Loucy (cell line): ENCODE measurements around the gene HOXD8.

ENCODE experiments used
- EZH2phosphoT487 ChIP-seq: fragments of 200-600 bp; IDR thresholded peaks from 2 replicates; pipeline ENCODE4 v1.6.1; 2018; ENCODE audit warnings: antibody characterized with exemption, mild to moderate bottlenecking, moderate library complexity, borderline replicate concordance
- TF ChIP-seq, protein P1 (sequence below): fragments of 200-600 bp; sonication (generic); conservative IDR thresholded peaks from 2 replicates; pipeline ENCODE4 v1.5.1; 2014; ENCODE audit warnings: mild to moderate bottlenecking, antibody characterized with exemption, low read length

GRCh38 chr2:176173567-176174381 is 44.3 kb downstream of the HOXD8 start:
- TF ChIP-seq, protein P1, sequence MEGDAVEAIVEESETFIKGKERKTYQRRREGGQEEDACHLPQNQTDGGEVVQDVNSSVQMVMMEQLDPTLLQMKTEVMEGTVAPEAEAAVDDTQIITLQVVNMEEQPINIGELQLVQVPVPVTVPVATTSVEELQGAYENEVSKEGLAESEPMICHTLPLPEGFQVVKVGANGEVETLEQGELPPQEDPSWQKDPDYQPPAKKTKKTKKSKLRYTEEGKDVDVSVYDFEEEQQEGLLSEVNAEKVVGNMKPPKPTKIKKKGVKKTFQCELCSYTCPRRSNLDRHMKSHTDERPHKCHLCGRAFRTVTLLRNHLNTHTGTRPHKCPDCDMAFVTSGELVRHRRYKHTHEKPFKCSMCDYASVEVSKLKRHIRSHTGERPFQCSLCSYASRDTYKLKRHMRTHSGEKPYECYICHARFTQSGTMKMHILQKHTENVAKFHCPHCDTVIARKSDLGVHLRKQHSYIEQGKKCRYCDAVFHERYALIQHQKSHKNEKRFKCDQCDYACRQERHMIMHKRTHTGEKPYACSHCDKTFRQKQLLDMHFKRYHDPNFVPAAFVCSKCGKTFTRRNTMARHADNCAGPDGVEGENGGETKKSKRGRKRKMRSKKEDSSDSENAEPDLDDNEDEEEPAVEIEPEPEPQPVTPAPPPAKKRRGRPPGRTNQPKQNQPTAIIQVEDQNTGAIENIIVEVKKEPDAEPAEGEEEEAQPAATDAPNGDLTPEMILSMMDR, result no peak
- no peak for TF ChIP-seq EZH2phosphoT487
